H9 (cell line): ENCODE data around the gene ACOXL. TPM values are rescaled to one million over a fixed set of nuclear protein-coding genes. Genes with fewer than 3 reads are reported as not detected.

Source experiments
- DNase-seq: peaks from one replicate; pipeline ENCODE4 v3.0.0-alpha.2; 2017
- H2AFZ ChIP-seq: one replicate; pipeline ENCODE4 v1.6.1; 2013; ENCODE audit warnings: mild to moderate bottlenecking, low read length, control low read depth, moderate library complexity
- H2AK5ac ChIP-seq: 2 replicates; pipeline ENCODE4 v1.6.1; 2013; ENCODE audit warnings: low read length, control low read depth, mixed read lengths; ENCODE audit not compliant: insufficient read length
- H2BK120ac ChIP-seq: one replicate; pipeline ENCODE4 v1.6.1; 2013; ENCODE audit warnings: low read depth, mild to moderate bottlenecking, low read length, control low read depth, inconsistent platforms; ENCODE audit not compliant: poor library complexity, severe bottlenecking
- H2BK12ac ChIP-seq: 2 replicates; pipeline ENCODE4 v1.6.1; 2013; ENCODE audit warnings: low read length, control low read depth, mixed read lengths, low read depth; ENCODE audit not compliant: insufficient read length
- H2BK15ac ChIP-seq: 2 replicates; pipeline ENCODE4 v1.6.1; 2013; ENCODE audit warnings: low read depth, low read length, control low read depth
- H2BK20ac ChIP-seq: one replicate; pipeline ENCODE4 v1.6.1; 2013; ENCODE audit warnings: low read depth, mild to moderate bottlenecking, low read length, control low read depth, inconsistent platforms; ENCODE audit not compliant: poor library complexity, severe bottlenecking
- H2BK5ac ChIP-seq: 2 replicates; pipeline ENCODE4 v1.6.1; 2013; ENCODE audit warnings: low read length, control low read depth, mixed read lengths; ENCODE audit not compliant: insufficient read length
- H3K14ac ChIP-seq: 2 replicates; pipeline ENCODE4 v1.6.1; 2013; ENCODE audit warnings: low read length, control low read depth; ENCODE audit not compliant: insufficient read depth
- H3K18ac ChIP-seq: 2 replicates; pipeline ENCODE4 v1.6.1; 2013; ENCODE audit warnings: low read depth, mild to moderate bottlenecking, mixed read lengths, low read length, control low read depth; ENCODE audit not compliant: insufficient read length
- H3K23ac ChIP-seq: 2 replicates; pipeline ENCODE4 v1.6.1; 2013; ENCODE audit warnings: low read length, control low read depth, mixed read lengths, low read depth; ENCODE audit not compliant: insufficient read length
- H3K23me2 ChIP-seq: 2 replicates; pipeline ENCODE4 v1.6.1; 2013; ENCODE audit warnings: low read depth, mild to moderate bottlenecking, mixed read lengths, low read length, control low read depth; ENCODE audit not compliant: insufficient read length, poor library complexity, severe bottlenecking
- H3K27ac ChIP-seq: 2 replicates; pipeline ENCODE4 v1.5.1; 2013; ENCODE audit warnings: low read length, control low read depth, mixed read lengths, low read depth; ENCODE audit not compliant: insufficient read length
- H3K27me3 ChIP-seq: 2 replicates; pipeline ENCODE4 v1.6.1; 2013; ENCODE audit warnings: low read length, control low read depth, inconsistent platforms; ENCODE audit not compliant: insufficient read depth
- H3K4ac ChIP-seq: 2 replicates; pipeline ENCODE4 v1.6.1; 2013; ENCODE audit warnings: low read depth, mild to moderate bottlenecking, control low read depth, inconsistent platforms, low read length, moderate library complexity
- H3K4me1 ChIP-seq: 2 replicates; pipeline ENCODE4 v1.6.1; 2013; ENCODE audit warnings: low read length, control low read depth, inconsistent platforms; ENCODE audit not compliant: insufficient read depth
- H3K4me2 ChIP-seq: 2 replicates; pipeline ENCODE4 v1.6.1; 2013; ENCODE audit warnings: low read length, control low read depth, mixed read lengths; ENCODE audit not compliant: insufficient read length, insufficient read depth
- H3K56ac ChIP-seq: 2 replicates; pipeline ENCODE4 v1.6.1; 2013; ENCODE audit warnings: low read depth, mild to moderate bottlenecking, mixed read lengths, low read length, control low read depth; ENCODE audit not compliant: insufficient read length
- H3K79me1 ChIP-seq: 2 replicates; pipeline ENCODE4 v1.6.1; 2013; ENCODE audit warnings: low read depth, mild to moderate bottlenecking, moderate library complexity, low read length, control low read depth, inconsistent platforms; ENCODE audit not compliant: insufficient read depth, poor library complexity, severe bottlenecking
- H3K79me2 ChIP-seq: 2 replicates; pipeline ENCODE4 v1.6.1; 2013; ENCODE audit warnings: low read length, control low read depth, inconsistent platforms; ENCODE audit not compliant: insufficient read depth
- H3K9ac ChIP-seq: 2 replicates; pipeline ENCODE4 v1.6.1; 2013; ENCODE audit warnings: low read length, control low read depth, mixed read lengths; ENCODE audit not compliant: insufficient read length; ENCODE audit errors: extremely low read depth
- H3K9me3 ChIP-seq: one replicate; pipeline ENCODE4 v1.6.1; 2013; ENCODE audit warnings: low read depth, low read length, inconsistent platforms; ENCODE audit not compliant: control insufficient read depth
- H3T11ph ChIP-seq: one replicate; pipeline ENCODE4 v1.6.1; 2013; ENCODE audit warnings: mild to moderate bottlenecking, low read length, control low read depth, inconsistent platforms
- H4K20me1 ChIP-seq: one replicate; pipeline ENCODE4 v1.6.1; 2013; ENCODE audit not compliant: control insufficient read depth, insufficient read length, insufficient read depth
- H4K5ac ChIP-seq: 2 replicates; pipeline ENCODE4 v1.6.1; 2013; ENCODE audit warnings: low read depth, mild to moderate bottlenecking, mixed read lengths, low read length, control low read depth; ENCODE audit not compliant: insufficient read length
- H4K8ac ChIP-seq: replicated peaks from 2 replicates; pipeline ENCODE4 v1.6.1; 2013; ENCODE audit warnings: low read length, control low read depth, mixed read lengths, low read depth; ENCODE audit not compliant: insufficient read length
- H4K91ac ChIP-seq: 2 replicates; pipeline ENCODE4 v1.6.1; 2013; ENCODE audit warnings: low read depth, mild to moderate bottlenecking, moderate library complexity, mixed read lengths, low read length, control low read depth; ENCODE audit not compliant: insufficient read length
- H3K27ac Mint-ChIP-seq, 3 experiments: 2 replicates in 2 of 3; 3 replicates in 1 of 3; pipeline ENCODE4 v1.8.0; 2020 to 2021; ENCODE audit warnings: mixed read lengths in 3 of 3, mild to moderate bottlenecking in 1 of 3, moderate library complexity in 1 of 3
- H3K27me3 Mint-ChIP-seq: 2 replicates; pipeline ENCODE4 v1.8.0; 2021; ENCODE audit warnings: low read depth, mild to moderate bottlenecking, moderate library complexity, mixed read lengths
- H3K36me3 Mint-ChIP-seq, 3 experiments: 2 replicates in 2 of 3; 3 replicates in 1 of 3; pipeline ENCODE4 v1.8.0; 2020 to 2021; ENCODE audit warnings: low read depth in 3 of 3, mixed read lengths in 3 of 3; ENCODE audit not compliant: insufficient read depth in 1 of 3
- H3K4me1 Mint-ChIP-seq, 2 experiments: 2 replicates each; pipeline ENCODE4 v1.8.0; 2020; ENCODE audit warnings: mixed read lengths in 2 of 2
- H3K4me3 Mint-ChIP-seq, 2 experiments: 2 replicates in 1 of 2; 3 replicates in 1 of 2; pipeline ENCODE4 v1.8.0; 2020 to 2021; ENCODE audit warnings: mild to moderate bottlenecking in 2 of 2, mixed read lengths in 2 of 2, moderate library complexity in 1 of 2
- H3K9me3 Mint-ChIP-seq, 2 experiments: 2 replicates in 1 of 2; 3 replicates in 1 of 2; pipeline ENCODE4 v1.8.0; 2020; ENCODE audit warnings: mild to moderate bottlenecking in 2 of 2, mixed read lengths in 2 of 2, moderate library complexity in 1 of 2
- CTCF ChIP-seq: fragments of 200-600 bp; sonication (generic); conservative IDR thresholded peaks from 3 replicates; pipeline ENCODE4 v1.8.0; 2021; ENCODE audit warnings: antibody characterized with exemption, mild to moderate bottlenecking
- WGBS: extraction: QIAGEN DNeasy Blood & Tissue Kit; methylation state at CpG from one replicate; pipeline ENCODE4 v1.1.7; 2013; ENCODE audit warnings: missing lambda C conversion rate, low lambda C conversion rate, mixed read lengths; ENCODE audit not compliant: insufficient read length; ENCODE audit errors: extremely low coverage; 5-methylcytosine and 5-hydroxymethylcytosine counted together
- total RNA-seq: library from RNA; stranded (reverse); gene quantifications from 2 replicates; pipeline ENCODE4 v1.2.1, GENCODE V29; 2021

Gene ACOXL
- total RNA-seq, 1 experiment from 2014 or later, result 37.6 TPM

GRCh38 chr2:111005307-111005706, 272.9 kb downstream of the ACOXL start:
- no peak overlapping the region for H3K4me3 Mint-ChIP-seq
- no CpG with 5 or more reads among the region's 3 CpGs for WGBS

More at GRCh38 chr2:111005307-111005706, 272.9 kb downstream of the ACOXL start:
- Histone ChIP-seq H2AFZ (no peak overlapping the region), H4K20me1 (no peaks in the 10 kb centered on the region), H3K14ac (no peak overlapping the region), H2BK12ac (no peak overlapping the region), H3K9me3 (no peaks in the 10 kb centered on the region), H2BK15ac (no peak overlapping the region), H3K79me2 (no peaks in the 10 kb centered on the region), H3K18ac (no peak overlapping the region), H4K8ac (no peak overlapping the region), H2BK120ac (no peak overlapping the region), H3K27ac (no peak overlapping the region), H3K4me2 (no peak overlapping the region), H3K23ac (no peak overlapping the region), H3T11ph (no peak overlapping the region), H4K91ac (no peak overlapping the region), H2AK5ac (no peak overlapping the region), H3K4me1 (no peaks in the 10 kb centered on the region), H3K79me1 (no peaks in the 10 kb centered on the region), H3K56ac (no peak overlapping the region), H2BK20ac (no peak overlapping the region), H3K9ac (no peak overlapping the region), H3K27me3 (no peaks in the 10 kb centered on the region), H2BK5ac (no peak overlapping the region), H4K5ac (no peak overlapping the region), H3K23me2 (no peaks in the 10 kb centered on the region), H3K4ac (no peak overlapping the region)
- H3K27me3 Mint-ChIP-seq, result no peaks in the 10 kb centered on the region
- H3K4me1 Mint-ChIP-seq, result no peaks in the 10 kb centered on the region
- H3K9me3 Mint-ChIP-seq, result peaks cover 0 to 2% of the 10 kb centered on the region in 2 experiments; a peak in 2 of 5 replicates
- no peak overlapping the region for H3K27ac Mint-ChIP-seq
- DNase-seq, result no peak
- no peak for TF ChIP-seq CTCF
- peaks cover 5 to 46% (median 37%) of the 10 kb centered on the region in 3 experiments; a peak in 6 of 7 replicates for H3K36me3 Mint-ChIP-seq
